HG02623 (cell line): Measurements from ENCODE around the gene SYNM.

Experiments
- ATAC-seq: cut with Tn5 transposase; IDR thresholded peaks from one replicate; pipeline ENCODE4 v1.9.1; 2021; ENCODE audit warnings: moderate library complexity; ENCODE audit not compliant: unreplicated experiment

Gene SYNM

DNA sequence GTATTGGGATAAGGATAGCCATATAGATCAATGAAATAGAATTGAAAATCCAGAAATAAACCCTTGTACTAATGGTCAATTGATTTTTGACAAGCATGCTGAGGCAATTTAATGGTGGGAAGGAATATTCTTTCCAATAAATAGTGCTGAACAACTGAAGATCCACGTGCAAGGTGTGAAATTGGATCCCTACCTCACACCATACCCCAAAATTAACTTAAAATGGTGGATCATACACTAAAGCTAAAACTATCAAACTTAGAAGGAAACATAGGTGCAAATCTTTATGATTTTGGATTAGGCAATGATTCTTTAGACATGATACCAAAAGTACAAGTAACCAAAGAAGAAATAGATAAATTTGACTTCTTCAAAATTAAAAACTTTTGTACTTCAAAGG, 22.1 kb upstream of the SYNM start:
- no peak for ATAC-seq

DNA sequence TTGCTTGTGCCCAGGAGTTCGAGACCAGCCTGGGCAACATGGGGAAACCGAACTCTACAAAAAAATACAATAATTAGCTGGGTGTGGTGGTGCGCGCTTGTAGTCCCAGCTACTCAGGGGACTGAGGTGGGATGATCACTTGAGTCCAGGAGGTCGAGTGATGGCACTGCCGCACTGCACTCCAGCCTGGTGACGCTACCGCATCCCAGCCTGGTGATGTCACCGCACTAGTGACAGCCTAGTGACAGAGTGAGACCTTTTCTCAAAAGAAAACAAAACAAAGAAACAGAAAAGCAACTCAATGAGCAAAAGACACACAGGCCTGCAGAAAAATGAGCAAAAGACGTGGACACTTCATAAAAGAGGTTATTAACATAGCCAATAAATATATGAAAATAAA, 19.9 kb upstream of the SYNM start:
- no peak for ATAC-seq

DNA sequence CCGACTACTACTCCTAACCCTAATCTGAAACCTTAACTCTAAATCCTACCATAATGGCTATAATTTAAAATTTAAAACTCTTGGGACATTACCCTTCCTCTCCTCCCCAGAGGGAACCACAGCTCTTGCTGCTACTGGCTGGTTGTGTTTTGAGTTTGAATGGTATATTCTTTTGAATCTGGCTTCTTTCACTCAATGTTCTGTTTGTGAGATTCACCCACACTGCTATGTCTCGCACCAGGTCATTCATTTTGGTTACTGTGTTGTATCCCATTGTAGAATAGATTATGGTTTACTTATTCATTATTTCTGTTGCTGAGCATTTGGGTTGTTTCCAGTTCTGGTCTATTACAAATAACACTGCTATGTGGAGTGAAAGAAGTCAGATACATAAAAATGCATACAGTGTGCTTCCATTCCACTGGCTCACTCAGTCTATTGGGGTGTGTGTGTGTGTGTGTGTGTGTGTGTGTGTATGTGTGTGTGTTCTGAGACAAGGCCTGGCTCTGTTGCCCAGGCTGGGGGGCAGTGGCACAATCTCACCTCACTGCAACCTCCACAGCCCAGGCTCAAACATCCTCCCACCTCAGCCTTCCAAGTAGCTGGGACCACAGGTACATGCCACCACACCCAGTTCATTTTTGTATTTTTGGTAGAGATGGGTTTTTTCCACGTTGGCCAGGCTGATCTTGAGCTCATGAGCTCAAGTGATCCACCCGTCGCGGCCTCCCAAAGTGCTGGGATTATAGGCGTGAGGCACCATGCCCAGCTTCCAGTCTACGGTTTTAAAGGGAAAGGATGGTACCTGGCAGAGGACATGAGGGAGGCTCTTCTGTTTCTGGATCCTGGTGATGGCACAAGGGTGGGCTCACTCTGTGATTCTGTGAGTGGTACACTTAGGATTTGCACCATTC, 19.2 kb upstream of the SYNM start:
- ATAC-seq: no peak

DNA sequence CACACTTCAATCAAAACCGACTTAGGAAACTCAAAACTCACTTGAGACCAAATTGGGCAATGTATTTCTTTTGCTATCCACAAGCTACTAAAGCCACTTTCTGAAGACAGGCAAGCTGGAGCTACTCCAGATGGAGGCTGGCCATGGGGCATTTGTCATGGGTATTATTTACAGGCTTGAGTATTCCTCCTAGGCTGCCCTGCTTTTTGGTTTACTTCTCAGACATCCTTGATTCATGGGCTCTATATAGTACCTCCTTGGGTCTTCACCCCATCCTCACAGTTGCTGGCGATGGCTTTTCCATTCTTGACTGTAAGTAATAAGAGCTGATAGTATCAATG, 18.6 kb upstream of the SYNM start:
- ATAC-seq: no peak

DNA sequence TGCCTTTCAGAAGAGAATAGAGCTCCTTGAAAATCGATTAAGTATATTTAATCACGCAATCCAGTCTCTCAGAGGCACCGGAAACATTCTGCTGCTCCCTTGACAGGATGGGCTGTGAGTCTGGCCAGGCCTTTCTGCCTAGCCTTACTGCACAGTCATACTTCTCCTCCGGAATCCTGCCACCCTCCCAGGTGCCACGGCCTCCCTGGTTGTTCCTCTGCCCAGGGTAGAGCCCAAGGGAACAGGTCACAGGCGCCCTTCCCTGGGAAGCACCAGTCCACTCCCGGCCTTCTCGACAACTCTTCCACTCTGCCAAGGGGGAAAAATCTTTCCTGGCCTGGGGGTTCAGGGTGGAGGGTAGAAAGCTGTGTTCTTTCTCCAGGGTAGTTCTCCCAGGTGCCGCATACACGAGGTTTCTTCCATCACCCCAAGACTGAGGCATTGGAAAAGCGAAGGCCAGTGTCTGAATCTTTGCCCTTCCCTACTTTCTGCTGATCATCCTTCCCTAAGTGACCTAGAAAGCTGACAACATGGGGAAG, 17.4 kb upstream of the SYNM start:
- no peak for ATAC-seq

DNA sequence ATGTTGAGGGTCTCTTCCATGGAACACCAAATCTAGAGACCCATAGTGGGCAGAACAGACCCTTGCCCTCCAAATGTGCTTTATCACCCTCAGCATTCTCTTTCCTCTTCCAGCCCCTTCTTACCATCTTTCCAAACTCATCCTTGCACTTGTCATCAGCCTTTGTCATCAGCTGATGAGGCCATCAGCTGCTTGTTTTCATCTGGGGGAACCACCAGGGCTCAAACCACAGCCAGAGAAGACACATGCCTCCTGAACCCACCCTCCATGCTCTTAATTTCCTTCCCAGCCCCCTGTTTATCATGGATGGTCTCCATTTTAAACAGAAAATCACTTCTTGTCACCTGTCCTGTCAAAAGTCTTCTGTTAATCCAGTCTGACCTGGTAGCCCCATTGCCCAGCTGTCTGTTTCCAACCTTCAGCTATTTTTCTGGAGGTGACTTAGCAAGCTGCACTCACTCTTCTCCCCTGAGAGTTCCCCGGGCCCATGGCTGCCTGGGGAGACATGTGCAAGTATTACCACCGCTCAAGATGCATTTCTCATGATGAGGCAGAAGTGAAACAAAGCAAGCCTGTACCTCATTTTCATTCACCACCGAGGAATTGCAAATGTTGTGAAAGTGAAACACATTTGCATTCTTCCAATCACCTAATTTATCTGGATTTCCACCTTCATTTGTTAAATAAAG, 14.7 kb upstream of the SYNM start:
- peak; percentile 100 for ATAC-seq

DNA sequence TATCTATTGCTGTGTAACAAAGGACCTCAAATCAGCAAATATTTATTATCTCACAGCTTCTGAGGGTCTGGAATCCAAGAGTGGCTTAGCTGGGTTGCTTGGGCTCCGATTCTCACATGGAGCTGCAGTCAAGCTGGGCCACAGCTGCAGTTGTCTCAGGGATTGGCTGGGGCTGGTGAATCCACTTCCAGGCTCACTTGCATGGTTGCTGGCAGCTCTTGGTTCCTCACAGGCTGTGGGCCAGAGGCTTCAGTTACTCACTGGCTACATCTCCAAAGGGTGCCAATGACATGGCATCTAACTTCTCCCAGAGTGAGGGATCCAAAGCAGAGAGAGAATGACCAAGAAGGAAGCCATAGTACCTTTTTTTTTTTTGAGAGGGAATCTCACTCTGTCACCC, 13.9 kb upstream of the SYNM start:
- ATAC-seq: no peak

DNA sequence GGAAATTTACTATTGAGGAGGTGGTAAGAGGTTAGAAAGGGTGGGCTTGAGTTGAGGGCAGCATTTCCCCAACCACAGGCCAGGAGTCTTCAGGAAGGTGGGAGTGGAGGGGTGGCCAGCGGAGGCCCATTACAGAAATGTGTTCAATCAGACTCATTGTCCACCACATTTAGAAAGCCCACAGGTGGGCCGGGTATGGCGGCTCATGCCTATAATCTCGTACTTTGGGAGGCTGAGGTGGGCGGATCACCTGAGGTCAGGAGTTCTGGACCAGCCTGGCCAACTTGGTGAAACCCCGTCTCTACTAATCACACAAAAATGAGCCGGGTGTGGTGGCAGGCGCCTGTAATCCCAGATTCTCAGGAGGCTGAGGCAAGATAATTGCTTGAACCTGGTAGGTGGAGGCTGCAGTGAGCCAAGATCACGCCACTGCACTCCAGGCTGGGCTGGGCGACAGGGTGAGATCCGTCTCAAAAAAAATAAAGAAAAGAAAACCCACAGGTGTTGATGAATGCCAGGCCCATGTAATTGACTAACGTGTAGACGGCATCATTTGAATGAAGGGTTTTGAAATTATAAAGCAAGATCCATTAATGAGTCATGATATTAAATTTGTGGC, 12.2 kb upstream of the SYNM start:
- ATAC-seq: no peak

DNA sequence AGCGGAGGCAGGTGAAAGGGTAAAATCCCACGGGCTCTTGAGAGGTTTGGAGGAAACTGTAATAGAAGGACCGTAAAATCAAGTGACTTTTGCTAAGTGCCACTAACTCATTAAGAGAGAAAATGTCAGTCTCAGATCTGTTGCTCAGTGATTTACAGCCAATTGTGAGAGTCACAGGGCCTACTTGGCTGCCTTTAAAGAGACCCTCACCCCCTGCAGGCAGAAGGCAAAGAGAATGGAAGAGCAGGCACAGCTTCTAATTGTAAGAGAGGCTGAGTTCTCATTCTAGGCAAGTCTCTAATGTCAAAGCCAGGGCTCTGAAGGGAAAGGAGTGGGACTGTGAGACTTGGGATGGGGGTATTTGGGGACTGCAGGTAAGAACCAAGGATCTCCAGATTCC, 9.3 kb upstream of the SYNM start:
- no peak for ATAC-seq

DNA sequence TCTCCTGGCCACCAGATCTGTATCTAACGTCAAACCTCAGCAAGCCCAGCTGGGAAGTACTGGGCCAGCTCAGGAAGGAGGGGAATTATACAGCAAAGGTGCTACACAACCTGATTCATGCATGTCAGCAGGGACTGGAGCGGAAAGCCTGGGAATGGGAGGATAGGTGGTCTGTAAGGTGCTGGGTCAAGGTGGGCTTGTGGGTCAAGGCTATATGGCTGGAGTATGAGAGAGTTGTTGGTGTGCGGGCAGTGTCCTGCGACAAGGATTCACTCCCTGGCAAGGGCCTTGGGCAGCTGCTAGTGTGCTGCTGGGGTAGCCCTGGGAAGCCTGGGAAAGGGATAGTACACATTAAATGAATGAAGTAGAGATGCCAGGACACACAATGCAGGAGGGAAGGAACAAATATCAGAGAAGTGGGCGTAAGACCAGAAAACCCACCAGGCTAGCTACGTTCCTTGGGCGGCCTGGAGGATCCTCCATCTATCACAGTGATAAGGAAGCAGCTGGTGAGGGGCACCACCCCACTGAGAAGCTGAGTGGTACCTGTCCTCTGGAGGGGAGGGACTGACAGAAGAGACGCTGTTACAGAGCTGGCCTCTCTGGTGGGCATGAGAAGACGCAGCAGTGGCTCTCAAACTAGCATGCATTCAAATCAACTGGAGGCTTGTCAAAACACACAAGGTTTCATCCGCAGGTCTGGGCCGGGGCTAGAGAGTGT, 8.5 kb upstream of the SYNM start:
- no peak for ATAC-seq

DNA sequence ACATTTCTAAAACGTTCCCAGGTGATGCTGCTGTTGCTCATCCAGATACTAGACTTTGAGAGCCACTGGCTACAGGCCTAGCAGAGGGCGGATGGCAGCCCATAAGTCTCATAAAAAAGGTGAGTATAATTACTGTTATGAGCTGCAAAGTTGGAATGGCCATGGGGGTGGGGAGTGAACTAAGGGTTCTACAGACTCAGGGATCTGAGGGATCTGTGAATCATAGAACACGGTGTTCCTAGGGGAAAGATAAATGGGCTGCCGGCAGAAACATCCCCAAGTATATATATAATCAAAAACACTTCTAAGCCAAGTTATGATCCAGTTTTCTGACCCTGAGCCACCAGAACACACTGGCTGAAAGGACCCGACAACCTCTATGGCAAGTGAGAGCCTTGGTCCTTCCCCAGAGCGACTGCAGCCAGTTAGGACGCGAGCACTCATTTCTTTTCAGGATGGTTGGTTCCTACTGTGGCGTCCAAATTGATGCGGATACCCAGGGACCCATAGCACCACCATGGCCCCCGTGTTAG, 7.9 kb upstream of the SYNM start:
- ATAC-seq: no peak

DNA sequence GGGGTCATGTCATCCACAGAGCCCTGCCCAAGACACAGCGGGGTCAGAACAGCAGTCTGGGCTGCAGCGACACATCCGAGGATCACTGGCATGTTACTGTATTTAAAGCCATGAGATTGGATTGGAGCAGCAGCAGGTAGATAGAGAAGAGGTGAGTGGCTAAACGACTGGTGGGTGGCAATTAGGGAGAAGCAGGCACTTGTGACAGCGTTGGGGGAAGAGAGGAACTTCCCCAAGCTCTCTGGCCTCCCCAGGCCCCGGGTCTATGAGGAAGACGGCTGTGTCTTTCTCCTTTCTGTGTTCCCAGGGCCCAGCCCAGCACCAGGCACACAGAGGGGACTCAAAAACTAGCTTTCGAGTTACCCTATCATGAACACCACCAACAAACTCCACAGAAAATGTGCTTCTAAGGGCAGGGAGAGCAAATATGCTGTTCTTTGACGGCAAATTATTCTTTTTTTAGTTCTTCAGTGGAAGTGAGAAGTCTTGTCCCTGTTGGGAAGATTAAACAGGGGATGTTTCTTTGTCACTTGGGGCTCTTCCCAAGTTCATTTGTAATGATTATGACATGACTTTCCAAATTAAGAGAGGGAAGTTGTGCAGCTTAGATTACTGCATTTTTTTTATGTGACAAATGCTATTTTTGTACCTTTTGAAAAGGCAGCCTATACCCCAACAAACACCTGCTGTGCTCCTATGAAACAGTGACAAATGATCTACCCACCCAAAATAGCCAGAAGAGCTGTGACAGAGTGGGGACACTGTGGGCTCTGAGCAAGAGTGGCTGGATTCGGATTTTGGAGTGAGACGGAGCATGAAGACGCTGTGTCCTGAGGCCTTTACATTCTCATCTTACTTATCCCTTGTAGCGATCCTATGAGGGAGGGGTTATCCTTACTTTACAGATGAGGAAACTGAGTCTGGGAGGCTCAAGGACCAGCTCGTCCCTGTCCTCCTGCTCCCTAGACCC, 7.2 kb upstream of the SYNM start:
- no peak for ATAC-seq

DNA sequence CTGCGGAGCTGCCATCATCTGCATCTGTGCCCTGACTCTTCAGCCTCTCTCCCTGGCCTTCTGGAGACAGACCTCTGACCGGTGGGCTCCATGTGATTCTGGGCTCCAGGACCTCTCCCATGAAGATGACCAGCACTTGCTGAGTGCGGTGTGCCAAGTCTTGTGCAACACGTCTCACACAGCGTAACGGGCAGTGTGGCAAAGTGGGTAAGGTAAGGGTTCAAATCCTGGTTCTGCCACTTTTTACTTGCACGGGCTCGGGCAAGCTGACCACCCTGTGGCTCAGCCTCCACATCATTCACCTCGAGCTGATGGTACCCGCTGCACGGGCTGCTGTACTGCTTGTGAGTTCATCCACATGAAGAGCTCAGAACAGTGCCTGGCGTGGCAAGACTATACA, 6.5 kb upstream of the SYNM start:
- no peak for ATAC-seq

DNA sequence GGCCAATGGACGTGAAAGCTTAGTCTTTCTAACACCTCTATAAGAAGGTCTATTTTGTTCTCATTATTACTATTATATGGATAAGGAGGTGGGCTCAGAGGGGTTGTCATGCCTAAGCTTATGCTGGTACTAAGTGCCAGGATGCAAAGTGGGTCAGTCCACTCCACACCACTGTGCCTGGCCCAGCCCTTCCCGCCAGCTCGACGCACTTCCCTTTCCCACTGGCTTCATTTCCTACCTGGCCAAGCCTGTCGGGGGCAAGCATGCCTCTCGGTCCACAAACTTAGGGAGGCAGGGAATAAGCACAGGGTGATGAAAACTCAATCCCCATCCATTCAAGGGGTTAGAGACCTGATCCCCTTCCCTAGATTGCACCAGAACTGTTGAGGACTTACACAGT, 5.9 kb upstream of the SYNM start:
- ATAC-seq: no peak

DNA sequence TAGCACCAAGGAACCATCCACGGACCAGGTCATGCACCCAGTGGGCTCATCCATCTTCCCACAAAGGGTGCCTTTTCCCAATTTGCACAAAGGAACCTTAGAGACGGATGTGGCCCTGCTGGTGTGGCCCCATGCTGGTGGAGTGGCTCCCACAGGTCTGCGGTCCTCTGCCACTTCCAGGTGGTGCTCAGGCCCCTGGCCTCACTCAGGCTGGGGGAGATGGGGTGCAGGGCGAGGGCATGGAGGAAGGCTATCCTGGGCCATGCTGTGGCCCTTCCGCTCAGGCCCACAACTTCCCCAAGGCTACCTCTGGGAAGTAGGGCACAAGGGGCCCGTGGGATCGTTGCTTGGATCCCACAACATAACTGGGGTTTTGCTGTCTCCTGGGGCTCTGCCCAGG, 5.2 kb upstream of the SYNM start:
- no peak for ATAC-seq

DNA sequence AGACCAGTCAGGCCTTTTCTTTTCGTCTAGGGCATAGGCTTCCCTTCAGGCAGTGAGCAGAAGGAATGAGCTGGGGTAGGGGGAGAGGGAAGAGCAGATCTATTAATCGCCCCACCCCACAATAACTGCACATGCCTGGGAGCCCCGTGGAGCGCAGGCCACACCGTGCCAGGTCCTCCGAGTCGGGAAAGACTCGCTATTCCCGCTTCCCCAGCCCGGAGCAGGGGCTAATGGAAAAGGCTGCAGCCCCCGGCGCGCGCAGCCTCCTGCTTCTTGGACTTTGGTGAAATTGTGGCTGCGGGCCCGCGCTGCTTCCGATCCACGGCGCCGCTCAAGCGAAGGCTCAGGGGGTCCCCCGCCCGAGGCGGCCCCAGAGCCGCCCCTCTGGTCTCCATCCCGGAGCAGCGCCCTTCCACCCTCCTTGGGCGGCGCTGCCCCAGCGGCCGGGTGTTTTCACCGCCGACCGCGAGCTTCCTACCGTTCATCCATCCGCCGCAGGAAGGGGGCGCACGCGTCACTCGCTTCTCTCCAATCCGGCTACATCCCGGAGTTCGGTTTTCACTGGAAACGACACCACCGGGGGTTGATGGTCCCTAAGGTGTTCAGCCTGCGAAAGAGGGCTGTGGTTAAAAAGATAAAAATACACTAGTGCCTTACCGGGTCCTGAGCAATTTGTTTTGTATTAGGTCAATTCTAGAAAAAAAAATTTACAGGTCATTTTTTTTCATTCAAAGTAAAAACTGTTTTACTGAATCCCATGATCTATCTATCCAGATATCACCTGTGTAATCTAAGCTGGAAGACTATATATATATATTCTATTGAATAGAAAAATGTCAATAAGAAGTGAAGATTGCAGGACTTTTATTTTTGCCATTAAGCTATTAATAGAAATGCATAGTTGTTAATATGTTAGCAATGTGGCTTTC, 4.4 kb upstream of the SYNM start:
- ATAC-seq: no peak

DNA sequence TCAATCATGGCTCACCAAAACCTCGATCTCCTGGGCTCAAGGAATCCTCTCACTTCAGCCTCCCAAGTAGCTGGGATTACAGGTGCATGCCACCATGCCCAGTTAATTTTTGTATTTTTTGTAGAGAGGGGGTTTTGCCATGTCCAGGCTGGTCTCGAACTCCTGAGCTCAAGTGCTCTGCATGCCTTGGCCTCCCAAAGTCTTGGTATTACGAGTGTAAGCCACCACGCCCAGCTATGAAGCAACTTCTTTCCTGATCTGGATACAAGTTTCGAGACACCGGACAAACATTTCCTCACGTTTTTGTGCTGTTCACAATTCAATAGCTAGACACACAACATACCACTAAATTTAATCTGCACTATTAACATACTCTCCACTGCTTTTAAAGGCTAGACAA, 3.4 kb upstream of the SYNM start:
- no peak for ATAC-seq

DNA sequence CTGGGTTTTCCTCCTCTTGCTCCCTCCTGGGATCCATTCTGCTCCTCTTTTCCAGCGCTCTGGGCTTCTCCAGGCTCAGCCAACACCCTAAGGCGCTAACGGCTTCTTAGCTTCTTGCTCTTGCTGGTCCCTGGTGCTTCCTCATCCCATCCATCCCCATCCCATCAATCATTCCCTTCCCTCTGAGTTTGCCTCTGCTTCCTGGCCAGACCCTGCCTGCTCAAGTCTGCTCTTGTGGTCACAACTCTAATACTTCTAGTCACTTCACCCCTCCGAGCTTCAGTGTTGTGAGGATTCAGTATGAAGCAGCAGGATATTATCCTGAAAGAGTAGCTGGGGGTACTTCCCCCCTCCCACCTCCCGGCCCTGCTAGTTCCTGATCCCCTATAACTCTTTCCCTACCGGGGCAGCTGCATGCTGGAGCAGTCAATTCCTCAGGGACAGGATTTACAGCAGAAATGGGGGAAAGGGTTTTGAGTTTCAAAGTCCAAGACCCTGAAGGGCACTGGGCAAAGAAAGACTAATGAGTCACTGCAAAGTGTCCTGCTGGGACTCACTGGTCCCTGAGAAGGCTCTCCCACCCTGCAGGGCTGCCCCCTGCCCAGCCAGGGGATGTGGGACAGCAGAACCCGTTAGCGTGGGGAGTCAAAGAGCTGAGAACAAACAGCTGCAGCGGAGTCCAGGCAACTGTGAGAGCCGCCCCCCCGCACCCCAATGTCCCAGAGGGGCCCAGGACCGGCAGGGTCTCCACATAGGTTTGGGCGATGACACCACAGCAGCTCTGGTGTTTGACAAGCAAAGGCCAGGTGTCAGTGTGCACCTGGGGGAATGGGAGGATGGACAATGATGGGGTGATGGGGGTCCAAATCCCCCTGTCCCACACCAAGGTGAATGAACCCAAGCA, 2.3 kb upstream of the SYNM start:
- no peak for ATAC-seq
